Small intestine (tissue), 7 donors: Measurements from ENCODE around the gene AK9. TPM values are rescaled to one million over a fixed set of nuclear protein-coding genes. Genes with fewer than 3 reads are reported as not detected.
A peak's percentile ranks its signal among the peaks of the same experiment; 100 is the strongest.

Source experiments
- DNase-seq, 2 donors: peaks; one replicate each; pipeline versions ENCODE4 v3.0.0 to v3.0.0-alpha.2; 2013
- FAIRE-seq: peaks from 2 replicates; lab custom pipeline; 2012; peaks lifted over from hg19 to GRCh38; lab: Jason Lieb, UNC
- H3K27ac ChIP-seq, 3 donors: one replicate each; pipeline ENCODE4 v1.5.1; 2013; ENCODE audit warnings: low read length in 2 of 3, mild to moderate bottlenecking in 2 of 3, control low read depth in 1 of 3, inconsistent platforms in 1 of 3, low read depth in 1 of 3, moderate library complexity in 1 of 3
- H3K27me3 ChIP-seq, 3 donors: one replicate each; pipeline ENCODE4 v1.6.1; 2013; ENCODE audit warnings: low read length in 3 of 3, inconsistent platforms in 1 of 3; ENCODE audit not compliant: control insufficient read depth in 3 of 3, insufficient read depth in 3 of 3
- H3K36me3 ChIP-seq, 3 donors: one replicate each; pipeline ENCODE4 v1.6.1; 2013; ENCODE audit warnings: low read length in 3 of 3, inconsistent platforms in 1 of 3, low read depth in 1 of 3, mild to moderate bottlenecking in 1 of 3, moderate library complexity in 1 of 3; ENCODE audit not compliant: control insufficient read depth in 3 of 3, insufficient read depth in 2 of 3
- H3K4me1 ChIP-seq, 3 donors: one replicate each; pipeline ENCODE4 v1.6.1; 2013; ENCODE audit warnings: low read length in 2 of 3, inconsistent platforms in 1 of 3, low read depth in 1 of 3, mild to moderate bottlenecking in 1 of 3, moderate library complexity in 1 of 3; ENCODE audit not compliant: control insufficient read depth in 3 of 3, insufficient read depth in 2 of 3
- H3K4me3 ChIP-seq, 3 donors: one replicate each; pipeline ENCODE4 v1.5.1; 2013; ENCODE audit warnings: low read length in 3 of 3, control low read depth in 1 of 3, inconsistent platforms in 1 of 3, low read depth in 1 of 3, mild to moderate bottlenecking in 1 of 3, moderate library complexity in 1 of 3
- H3K9me3 ChIP-seq, 2 donors: one replicate each; pipeline ENCODE4 v1.6.1; 2013; ENCODE audit warnings: low read depth in 1 of 2, low read length in 1 of 2; ENCODE audit not compliant: control insufficient read depth in 2 of 2, insufficient read depth in 1 of 2
- WGBS, 3 donors: extraction: QIAGEN DNeasy Blood & Tissue Kit; methylation state at CpG; one replicate each; pipeline ENCODE4 v1.1.7; 2013; 5-methylcytosine and 5-hydroxymethylcytosine counted together
- polyA plus RNA-seq, 4 donors: library from polyadenylated mRNA; stranded (reverse) in 3 of 4; unstranded in 1 of 4; fragments of 200-250 nt in 3 of 4; fragments of 120-200 nt in 1 of 4; gene quantifications; one replicate each; pipeline versions ENCODE4 v1.2.1 to v1.2.3, GENCODE V29; 2013
- donor health status: healthy with polysubstance abuse.
- donor health status: control.
- donor health status: control.
- donor health status: Bipolar disorder and iron deficiency.
- donor health status: healthy.

The AK9 gene
- polyA plus RNA-seq, 4 donors: 2.9 to 7.0 (median 4.3) TPM

- H3K4me1 ChIP-seq: no peaks in the 10 kb centered on the region
- FAIRE-seq: no peak
- H3K4me3 ChIP-seq: no peak overlapping the region
- H3K9me3 ChIP-seq: peaks cover 0 to 3% of the 10 kb centered on the region in 2 donors
- no peak overlapping the region for H3K27ac ChIP-seq
- H3K27me3 ChIP-seq: no peaks in the 10 kb centered on the region
- WGBS, 3 donors: 91 to 100% (median 93%) methylated on average over 1 of the region's 1 CpG
- no peak for DNase-seq
- H3K36me3 ChIP-seq: peaks cover 0 to 2% (median 0%) of the 10 kb centered on the region in 3 donors
Observed at GRCh38 chr6:109631403-109631802, 59.6 kb downstream of the AK9 start.

- Histone ChIP-seq H3K36me3 (peaks cover 0 to 2% (median 0%) of the 10 kb centered on the region in 3 donors), H3K4me3 (no peak overlapping the region), H3K27ac (no peak overlapping the region), H3K4me1 (no peaks in the 10 kb centered on the region), H3K9me3 (peaks cover 0 to 7% of the 10 kb centered on the region in 2 donors), H3K27me3 (no peaks in the 10 kb centered on the region)
- 87 to 93% (median 89%) methylated on average over 4 of the region's 4 CpGs for WGBS, 3 donors
- FAIRE-seq: no peak
- DNase-seq: no peak
Observed at GRCh38 chr6:109628158-109629000, 62.6 kb downstream of the AK9 start.

DNA sequence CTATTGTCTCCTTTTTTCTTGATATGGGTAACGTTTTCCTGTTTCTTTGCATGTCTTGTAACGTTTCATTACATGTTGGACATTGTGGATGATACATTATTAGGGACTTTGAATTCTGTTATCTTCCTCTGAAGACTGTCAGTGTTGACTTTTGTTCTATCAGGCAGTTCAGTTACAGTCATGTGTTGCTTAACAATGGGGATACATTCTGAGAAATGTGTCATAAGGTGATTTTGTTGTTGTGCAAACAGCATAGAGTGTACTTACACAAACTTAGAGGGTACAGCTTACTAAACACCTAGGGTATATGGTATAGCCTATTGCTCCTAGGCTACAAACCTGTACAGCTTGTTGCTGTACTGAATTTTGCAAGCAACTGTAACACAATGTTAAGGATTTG lies 64.7 kb downstream of the AK9 start:
- WGBS, 3 donors: 66 to 67% (median 67%) methylated on average over 2 of the region's 2 CpGs
- Histone ChIP-seq H3K36me3 (no peaks in the 10 kb centered on the region), H3K9me3 (peaks cover 0 to 7% of the 10 kb centered on the region in 2 donors), H3K4me3 (no peak overlapping the region), H3K27me3 (no peaks in the 10 kb centered on the region), H3K27ac (no peak overlapping the region), H3K4me1 (no peaks in the 10 kb centered on the region)
- no peak for DNase-seq
- FAIRE-seq: no peak

GRCh38 chr6:109625199-109625598 lies 65.8 kb downstream of the AK9 start:
- FAIRE-seq: no peak
- H3K27ac ChIP-seq: no peak overlapping the region
- H3K4me3 ChIP-seq: no peak overlapping the region
- peaks cover 0 to 4% of the 10 kb centered on the region in 2 donors for H3K9me3 ChIP-seq
- H3K36me3 ChIP-seq: no peaks in the 10 kb centered on the region
- H3K27me3 ChIP-seq: no peaks in the 10 kb centered on the region
- WGBS, 3 donors: 88 to 94% (median 89%) methylated on average over 7 of the region's 7 CpGs
- DNase-seq: no peak
- no peaks in the 10 kb centered on the region for H3K4me1 ChIP-seq

DNA sequence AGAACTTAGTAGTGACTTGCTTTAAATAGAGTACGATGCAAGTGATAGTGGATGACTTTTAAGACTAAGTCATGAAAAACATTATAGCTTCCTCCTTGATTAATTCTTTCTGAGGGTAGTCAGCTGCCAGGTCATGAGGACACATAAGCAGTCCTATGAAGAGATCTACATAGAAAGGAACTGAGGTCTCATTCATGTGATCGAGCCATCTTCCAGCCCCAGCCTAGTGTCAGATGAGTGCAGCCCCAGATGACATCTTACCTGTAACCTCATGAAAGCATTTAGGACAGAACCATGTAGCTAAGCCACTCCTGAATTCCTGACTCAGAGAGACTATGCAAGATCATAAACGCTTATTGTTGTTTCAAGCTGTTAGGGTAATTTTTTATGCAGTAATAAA lies 67.7 kb downstream of the AK9 start:
- FAIRE-seq (no peak), DNase-seq (no peak)
- Histone ChIP-seq H3K36me3 (no peaks in the 10 kb centered on the region), H3K4me1 (no peaks in the 10 kb centered on the region), H3K4me3 (no peak overlapping the region), H3K9me3 (peaks cover 0 to 4% of the 10 kb centered on the region in 2 donors), H3K27ac (no peak overlapping the region), H3K27me3 (no peaks in the 10 kb centered on the region)
- 50 to 86% (median 82%) methylated on average over 3 of the region's 3 CpGs for WGBS, 3 donors

DNA sequence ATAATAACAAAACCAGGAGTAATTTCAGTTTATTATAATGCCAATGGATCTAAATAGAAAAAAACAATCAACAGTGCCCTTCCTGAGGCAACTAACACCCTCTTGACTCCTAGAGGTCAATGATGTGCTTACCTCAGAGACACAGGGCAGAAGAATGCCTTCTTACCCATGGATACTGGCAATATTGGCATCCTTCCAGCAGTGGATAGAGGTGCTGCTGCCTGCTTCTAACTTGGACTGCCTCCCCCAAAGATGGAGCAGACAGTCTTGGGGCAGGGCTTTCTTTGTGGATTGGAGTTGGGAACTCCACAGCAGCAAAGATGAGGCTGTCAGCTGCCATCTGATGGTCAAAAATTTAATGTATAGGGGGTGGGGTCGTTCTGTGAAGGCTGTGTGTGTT lies 78.7 kb downstream of the AK9 start:
- Histone ChIP-seq H3K27me3 (no peaks in the 10 kb centered on the region), H3K9me3 (peaks cover 0 to 7% of the 10 kb centered on the region in 2 donors), H3K4me1 (peaks cover 0 to 6% (median 5%) of the 10 kb centered on the region in 3 donors), H3K4me3 (no peak overlapping the region), H3K27ac (no peak overlapping the region), H3K36me3 (peaks cover 0 to 3% (median 0%) of the 10 kb centered on the region in 3 donors)
- FAIRE-seq (no peak), DNase-seq (no peak)
- WGBS, 3 donors: 35 to 72% (median 63%) methylated on average over 1 of the region's 1 CpG

GRCh38 chr6:109611502-109611901 lies 79.5 kb downstream of the AK9 start:
- Histone ChIP-seq H3K36me3 (peaks cover 0 to 3% (median 0%) of the 10 kb centered on the region in 3 donors), H3K27me3 (no peaks in the 10 kb centered on the region), H3K4me1 (peaks cover 0 to 6% (median 5%) of the 10 kb centered on the region in 3 donors), H3K4me3 (no peak overlapping the region), H3K27ac (no peak overlapping the region), H3K9me3 (peaks cover 0 to 7% of the 10 kb centered on the region in 2 donors)
- DNase-seq (no peak), FAIRE-seq (no peak)
- WGBS, 3 donors: 92 to 100% (median 100%) methylated on average over 1 of the region's 1 CpG

DNA sequence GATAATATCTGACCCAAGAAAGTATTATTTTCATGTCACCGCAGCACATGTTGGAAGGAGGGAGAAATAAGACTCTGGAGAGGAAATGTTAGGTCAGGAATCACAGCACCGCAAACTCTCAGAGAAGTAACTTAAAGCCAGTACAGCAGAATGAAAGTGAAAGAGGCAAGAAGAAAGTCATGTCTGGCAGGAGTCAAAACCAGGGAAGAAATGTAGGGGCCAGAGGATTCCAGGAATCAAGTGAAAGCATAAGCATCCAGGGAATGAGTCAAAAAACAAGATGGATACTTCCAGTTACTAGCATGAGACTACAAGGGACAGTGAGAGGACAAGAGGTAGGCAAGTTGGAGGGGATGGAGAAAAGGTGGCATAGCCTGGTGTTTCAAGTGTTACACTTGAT lies 80.4 kb downstream of the AK9 start:
- FAIRE-seq: no peak

More for the DNA sequence above, 80.4 kb downstream of the AK9 start:
- H3K4me3 ChIP-seq: no peak overlapping the region
- peak overlapping the region in 1 of 3 donors; percentile 46 for H3K27ac ChIP-seq
- peak; percentile 16 to 46 for DNase-seq
- peaks cover 0 to 6% (median 5%) of the 10 kb centered on the region in 3 donors for H3K4me1 ChIP-seq
- peaks cover 0 to 3% (median 0%) of the 10 kb centered on the region in 3 donors for H3K36me3 ChIP-seq
- 27 to 42% (median 36%) methylated on average over 2 of the region's 2 CpGs for WGBS, 3 donors
- no peaks in the 10 kb centered on the region for H3K27me3 ChIP-seq
- H3K9me3 ChIP-seq: peaks cover 0 to 7% of the 10 kb centered on the region in 2 donors
